GM13977 (cell line): ENCODE measurements around the gene OR2H1.

Experiments used
- DNase-seq: peaks from one replicate; pipeline ENCODE4 v3.0.0; 2012; ENCODE audit warnings: low spot score
- CTCF ChIP-seq: IDR thresholded peaks from 2 replicates; pipeline ENCODE4 v1.5.1; 2012; ENCODE audit warnings: mild to moderate bottlenecking, control low read depth; ENCODE audit not compliant: insufficient read depth; ENCODE audit errors: extremely low read depth, missing control alignments
- in situ Hi-C: fragments of 300-500 bp; cut with MboI; formaldehyde crosslinking; loops from one replicate; pipeline ENCODE4 v1.12.0; 2022; ENCODE audit warnings: low sequenced_read_pairs, low pct_unique_long_range_greater_than_20kb, mixed read lengths, inconsistent platforms; ENCODE audit not compliant: unreplicated experiment

Gene OR2H1

GRCh38 chr6:29490055-29490454 is 33.1 kb downstream of the OR2H1 start:
- in situ Hi-C loops = no loop called here
- DNase-seq = no peak
- TF ChIP-seq CTCF = no peak

DNA sequence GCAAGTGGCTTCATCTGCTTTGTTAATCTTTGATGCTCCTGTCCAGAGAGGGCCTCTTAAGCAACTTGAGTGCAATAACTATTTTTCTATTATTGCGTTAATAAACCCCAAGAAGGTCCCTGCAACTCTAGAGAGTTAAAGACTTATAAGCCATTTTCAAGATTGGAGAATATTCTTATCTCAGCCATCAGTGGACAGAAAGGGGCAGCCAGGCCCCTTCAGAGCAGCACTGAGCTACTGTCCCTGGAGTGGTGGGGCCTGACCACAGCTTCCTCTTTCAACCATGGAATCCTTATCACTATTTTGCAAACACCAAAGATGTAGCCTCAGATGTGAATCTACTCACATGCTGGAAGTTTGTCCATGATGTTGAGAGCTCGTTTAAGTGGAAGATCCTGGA is 33.6 kb downstream of the OR2H1 start:
- in situ Hi-C loops = no loop called here
- TF ChIP-seq CTCF = no peak
- DNase-seq = no peak

DNA sequence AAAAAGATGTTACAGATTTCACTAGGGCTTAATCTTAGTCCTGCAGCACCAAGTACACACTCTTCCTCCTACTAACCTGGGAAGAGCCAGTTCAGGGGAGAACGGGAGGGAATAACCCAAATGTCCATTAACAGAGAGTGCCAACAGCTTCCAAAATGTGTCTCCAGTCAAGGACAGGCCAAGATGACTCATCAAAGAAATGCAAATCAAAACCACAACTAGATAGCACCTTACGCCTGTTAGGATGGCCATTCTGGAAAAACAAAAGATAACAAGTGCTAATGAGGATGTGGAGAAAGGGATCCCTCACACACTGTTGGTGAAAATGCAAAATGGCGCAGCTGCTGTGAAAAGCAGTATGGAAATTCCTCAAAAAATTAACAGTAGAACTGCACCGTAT is 34.6 kb downstream of the OR2H1 start:
- in situ Hi-C loops = no loop called here
- TF ChIP-seq CTCF = no peak
- DNase-seq = no peak

DNA sequence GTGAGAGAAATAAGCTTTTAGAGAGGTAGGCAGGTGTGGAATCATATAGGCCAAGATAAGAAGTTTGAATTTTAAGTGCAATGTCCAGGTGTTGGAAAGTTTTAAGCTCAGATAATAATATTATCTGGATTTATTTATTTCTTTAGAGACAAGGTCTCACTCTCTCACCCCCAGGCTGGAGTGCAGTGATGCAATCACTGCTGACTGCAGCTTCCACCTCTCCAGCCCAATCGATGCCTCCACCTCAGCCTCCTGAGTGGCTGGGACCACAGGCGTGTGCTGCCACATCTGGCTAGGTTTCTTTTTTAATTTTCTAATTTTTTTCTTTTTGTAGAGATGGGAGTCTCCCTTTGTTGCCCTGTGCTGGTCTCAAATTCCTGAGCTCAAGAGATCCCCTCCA is 36.3 kb downstream of the OR2H1 start:
- DNase-seq = no peak
- no peak for TF ChIP-seq CTCF
- in situ Hi-C loops = no loop called here

GRCh38 chr6:29494131-29494530 is 37.2 kb downstream of the OR2H1 start:
- no peak for TF ChIP-seq CTCF
- DNase-seq = no peak
- in situ Hi-C loops = no loop called here

DNA sequence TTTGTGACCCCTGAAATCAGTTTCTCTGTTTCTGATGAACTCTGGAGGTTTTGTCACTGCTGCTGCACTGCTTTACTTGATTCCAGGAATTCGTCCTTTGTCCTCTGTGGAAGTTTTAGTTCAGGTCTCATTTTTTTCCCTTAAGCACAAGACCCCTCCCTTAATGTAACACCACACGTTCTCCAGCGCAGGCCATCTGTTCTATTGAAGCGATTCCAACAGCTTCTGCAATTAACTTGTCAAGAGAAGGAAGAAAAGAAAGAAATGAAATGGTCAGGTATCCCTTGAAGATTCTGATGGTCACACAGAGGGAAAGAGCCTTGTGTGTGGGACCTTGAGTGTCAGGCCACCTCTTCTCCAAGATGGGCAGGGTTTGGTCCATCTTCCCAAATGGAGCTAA is 38.6 kb downstream of the OR2H1 start:
- no peak for TF ChIP-seq CTCF
- in situ Hi-C loops = no loop called here
- no peak for DNase-seq

DNA sequence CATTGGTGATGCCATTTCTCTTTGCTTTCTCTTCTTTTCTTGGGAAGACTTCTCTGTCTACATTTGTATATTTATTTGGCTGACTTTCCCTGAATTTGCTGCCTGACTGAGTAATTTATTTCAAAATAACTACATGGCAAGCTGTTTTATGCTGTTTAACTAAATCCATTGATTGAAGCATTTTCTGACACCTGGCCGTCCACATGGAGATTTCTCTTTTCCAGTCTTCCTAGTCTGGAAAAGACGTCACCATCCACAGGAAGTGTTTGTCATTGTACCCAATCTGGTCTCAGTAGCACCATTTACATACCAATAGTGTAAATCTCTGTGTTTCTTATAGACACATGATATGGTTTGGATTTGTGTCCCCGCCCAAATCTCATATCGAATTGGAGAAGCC is 40.0 kb downstream of the OR2H1 start:
- DNase-seq = no peak
- no peak for TF ChIP-seq CTCF
- in situ Hi-C loops = no loop called here
